ENCODE data around the gene PTCRA.
"Not testable (repeated sequence)": the region's sequence is repeated elsewhere in the genome, so short reads cannot be mapped to it uniquely, and the experiment has no call there.

The PTCRA gene

DNA sequence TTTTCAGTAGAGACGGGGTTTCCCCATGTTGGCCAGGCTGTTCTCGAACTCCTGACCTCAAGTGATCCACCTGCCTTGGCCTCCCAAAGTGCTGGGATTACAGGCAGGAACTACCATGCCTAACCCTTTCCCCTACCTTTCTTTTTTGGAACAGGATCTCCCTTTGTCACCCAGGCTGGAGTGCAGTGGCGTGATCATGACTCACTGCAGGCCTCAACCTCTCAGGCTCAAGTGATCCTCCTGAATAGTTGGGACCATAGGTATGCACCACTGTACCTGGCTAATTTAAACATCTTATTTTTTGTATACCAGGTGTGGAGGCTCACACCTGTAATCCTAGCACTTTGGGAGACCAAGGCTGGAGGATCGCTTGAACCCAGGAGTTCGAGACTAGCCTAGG is 25.5 kb downstream of the PTCRA start:
- not testable (repeated sequence) for DNase-seq (ENCODE audit: low spot score)

DNA sequence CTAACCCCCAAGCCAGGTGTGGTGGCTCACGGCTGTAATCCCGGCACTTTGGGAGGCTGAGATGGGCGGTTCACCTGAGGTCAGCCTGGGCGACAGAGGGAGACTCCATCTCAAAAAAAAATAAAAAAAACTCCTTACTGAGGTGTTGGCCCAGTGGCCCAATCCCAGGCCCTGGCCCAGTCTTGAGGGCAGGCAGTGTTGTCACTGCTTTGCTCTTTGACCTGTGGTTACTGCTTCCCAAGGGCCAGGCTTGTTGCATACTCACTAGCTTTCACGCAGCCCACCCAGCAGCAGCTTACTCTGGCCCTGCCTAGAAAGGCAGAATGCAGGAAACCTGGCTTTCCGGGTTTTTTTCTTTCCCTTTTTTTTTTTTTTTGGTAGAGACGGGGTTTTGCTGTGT is 26.6 kb downstream of the PTCRA start:
- DNase-seq (ENCODE audit: low spot score): no peak

DNA sequence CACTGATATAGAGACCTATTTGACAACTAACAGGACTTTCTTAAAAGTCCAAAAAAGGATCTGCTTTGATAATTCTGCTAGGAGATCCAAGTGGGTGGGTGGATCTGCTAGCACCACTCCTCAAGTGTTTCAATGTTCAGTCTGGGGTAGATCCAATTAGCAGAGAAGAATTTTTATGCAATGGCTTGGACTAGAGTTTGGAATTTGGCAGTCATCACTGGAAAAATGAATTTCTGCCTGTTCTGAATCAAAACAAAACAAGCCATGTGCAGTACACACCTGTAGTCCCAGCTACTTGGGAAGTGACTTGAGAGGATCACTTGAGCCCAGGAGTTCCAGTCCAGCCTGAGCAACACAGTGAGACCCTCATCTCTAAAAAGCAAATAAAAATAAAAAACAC is 32.1 kb downstream of the PTCRA start:
- DNase-seq (ENCODE audit: low spot score): no peak

DNA sequence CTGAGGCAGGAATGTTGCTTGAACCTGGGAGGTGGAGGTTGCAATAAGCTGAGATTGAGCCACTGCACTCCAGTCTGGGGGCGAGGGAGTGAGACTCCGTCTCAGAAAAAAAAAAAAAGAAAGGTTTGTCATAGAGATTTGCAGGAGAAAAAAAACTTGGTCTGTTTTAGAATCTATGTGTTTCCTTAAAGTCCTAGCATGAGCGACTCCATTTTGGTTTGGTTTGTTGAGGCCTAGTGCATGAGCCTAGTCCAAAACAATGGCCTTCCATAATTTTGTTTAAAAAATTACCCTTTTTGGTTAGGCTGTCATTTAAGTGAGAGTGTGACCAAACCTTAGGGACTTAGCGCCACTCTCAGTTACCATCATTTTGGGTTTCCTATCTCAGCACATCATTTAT is 36.5 kb downstream of the PTCRA start:
- DNase-seq (ENCODE audit: low spot score): no peak

DNA sequence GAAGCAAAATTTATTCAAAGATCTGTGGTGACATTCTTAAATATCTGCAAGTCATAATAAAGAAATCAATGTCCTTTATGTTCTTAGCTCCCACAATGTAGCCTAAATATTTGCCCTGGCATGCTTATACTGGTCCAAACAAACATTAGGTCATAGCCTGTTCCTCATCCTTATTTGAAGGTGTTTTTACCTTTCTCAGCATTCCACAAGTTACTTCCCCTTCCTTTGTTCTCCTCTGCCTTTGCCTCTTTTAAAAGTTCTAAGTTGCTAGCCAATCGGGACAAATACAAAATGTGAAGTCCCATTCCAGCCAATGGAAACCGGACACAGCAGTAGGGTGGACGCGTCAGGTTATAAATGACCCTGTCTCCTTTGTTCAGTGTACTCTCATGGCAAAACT is 38.6 kb downstream of the PTCRA start:
- DNase-seq (ENCODE audit: low spot score): not testable (repeated sequence)

DNA sequence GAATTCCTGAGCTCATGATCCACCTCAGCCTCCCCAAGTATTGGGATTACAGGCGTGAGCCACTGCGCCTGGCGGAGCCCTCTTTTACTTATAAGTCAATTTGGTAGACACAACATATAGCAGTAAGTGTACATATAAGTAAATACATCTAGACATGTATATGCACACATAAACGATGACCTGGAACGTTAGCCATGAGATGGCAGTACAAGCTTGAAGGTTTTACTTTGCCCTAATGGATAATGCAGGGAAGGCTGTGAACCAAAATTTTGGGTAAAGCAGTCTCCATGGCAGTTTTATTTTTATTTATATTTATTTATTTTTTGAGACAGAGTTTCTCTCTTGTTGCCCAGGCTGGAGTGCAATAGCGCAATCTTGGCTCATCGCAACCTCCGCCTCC is 42.3 kb downstream of the PTCRA start:
- DNase-seq (ENCODE audit: low spot score): no peak

DNA sequence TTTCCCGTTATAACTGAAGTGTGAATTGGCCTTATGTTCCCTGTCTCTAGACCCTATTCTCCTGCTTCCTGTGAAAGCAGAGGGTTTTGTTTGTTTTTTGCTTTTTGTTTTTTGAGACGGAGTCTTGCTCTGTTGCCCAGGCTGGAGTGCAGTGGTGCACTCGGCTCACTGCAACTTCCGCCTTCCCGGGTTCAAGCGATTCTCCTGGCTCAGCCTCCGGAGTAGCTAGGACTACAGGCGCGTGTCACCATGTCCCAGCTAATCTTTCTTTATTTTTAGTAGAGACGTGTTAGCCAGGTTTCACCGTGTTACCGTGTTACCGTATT is 44.0 kb downstream of the PTCRA start:
- no peak for DNase-seq (ENCODE audit: low spot score)

DNA sequence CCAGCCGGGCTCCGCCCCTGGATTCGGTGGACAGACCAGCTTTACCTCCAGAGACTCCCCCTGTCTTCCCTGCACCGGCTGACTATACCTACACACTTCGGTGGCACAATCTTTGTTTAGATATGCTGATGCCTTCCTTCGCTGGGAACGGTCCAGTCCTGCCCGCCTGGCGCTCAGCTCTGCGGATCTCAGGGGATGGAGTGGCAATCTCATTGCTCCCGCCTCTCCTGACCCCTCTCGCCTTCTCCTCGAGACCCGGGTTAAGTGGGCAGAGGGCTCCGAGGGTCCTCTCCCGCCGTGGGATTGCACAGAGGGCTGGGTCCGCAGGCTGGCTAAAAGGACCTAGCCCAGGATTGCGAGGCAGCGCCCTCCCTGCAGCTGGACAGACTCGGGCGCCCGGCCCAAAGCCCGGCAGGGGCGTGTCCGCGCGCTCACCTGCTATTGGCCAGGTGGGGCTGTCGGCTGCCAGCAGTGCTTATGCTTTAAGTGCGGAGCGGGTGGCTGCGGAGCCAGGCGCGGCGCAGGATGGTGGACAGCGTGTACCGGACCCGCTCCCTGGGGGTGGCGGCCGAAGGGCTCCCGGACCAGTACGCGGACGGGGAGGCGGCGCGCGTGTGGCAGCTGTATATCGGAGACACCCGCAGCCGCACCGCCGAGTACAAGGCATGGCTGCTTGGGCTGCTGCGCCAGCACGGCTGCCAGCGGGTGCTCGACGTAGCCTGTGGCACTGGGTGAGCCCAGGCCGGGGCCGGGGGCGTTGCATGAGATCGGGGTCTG is 44.6 kb downstream of the PTCRA start, which contains the start of gene GNMT:
Gene GNMT, plus strand, starts transcription at position 512 of the 777 bp plus-strand sequence. Its CDS starts 14 bp downstream, at position 526.
- DNase-seq (ENCODE audit: low spot score): peak; percentile 65

DNA sequence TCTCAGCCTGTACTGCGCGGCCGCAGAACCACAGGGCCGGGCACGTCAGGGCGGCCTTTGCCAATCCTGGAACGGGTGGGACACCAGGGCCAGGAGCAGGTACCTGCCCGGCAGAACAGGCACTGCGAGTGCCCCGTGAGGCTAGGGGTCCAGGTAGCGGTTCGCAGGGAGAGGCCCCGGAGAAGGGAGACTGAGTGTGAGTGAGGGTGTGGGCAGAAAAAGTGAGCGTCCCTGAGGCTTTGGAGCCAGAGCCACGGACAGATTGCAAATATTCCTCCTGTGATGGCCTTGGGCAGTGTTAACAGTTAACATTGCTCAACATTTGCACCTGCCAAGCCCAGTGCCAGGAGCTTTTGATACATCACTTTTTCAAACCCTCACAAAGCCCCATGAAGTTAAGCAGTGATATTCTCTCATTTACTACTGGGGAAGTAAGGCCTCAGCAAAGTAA is 45.2 kb downstream of the PTCRA start:
- peak; percentile 6 for DNase-seq (ENCODE audit: low spot score)

DNA sequence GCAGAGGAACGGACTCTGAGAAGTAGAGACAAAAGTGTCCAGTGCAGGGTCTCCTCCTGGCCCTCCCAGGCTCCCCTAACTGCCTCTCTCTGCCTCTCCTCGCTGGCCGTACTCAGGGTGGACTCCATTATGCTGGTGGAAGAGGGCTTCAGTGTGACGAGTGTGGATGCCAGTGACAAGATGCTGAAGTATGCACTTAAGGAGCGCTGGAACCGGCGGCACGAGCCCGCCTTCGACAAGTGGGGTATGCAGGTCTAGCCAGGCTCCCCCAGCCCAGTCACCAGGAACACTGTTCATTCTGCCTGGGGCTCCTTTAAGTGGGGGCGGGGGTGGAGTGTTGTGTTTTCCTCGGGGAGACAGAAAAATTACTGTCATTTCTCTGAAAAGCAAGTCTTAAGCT is 46.2 kb downstream of the PTCRA start:
- no peak for DNase-seq (ENCODE audit: low spot score)

DNA sequence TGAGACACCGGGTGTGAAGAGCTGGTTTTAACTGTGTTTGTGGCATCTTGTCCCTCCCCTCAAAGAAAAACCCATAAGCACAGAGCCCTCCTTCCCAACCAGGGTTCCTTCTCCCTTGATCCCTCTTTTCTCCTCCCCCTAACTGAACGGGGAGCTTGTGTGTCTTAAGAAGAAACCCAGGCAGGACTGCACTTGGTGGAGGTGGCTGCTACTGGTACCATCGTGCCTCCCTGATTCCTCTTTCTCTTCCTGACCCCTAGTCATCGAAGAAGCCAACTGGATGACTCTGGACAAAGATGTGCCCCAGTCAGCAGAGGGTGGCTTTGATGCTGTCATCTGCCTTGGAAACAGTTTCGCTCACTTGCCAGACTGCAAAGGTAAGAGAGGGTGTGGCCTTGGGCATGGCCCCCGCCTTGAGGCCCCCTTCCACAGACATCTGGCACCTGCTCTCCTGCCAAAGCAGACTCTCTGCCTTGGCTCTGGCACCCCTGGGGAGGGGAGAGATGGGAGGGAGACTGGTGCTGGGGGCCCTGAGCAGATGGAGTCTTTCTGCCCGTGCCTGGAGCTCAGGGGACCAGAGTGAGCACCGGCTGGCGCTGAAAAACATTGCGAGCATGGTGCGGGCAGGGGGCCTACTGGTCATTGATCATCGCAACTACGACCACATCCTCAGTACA is 46.8 kb downstream of the PTCRA start:
- no peak for DNase-seq (ENCODE audit: low spot score)

DNA sequence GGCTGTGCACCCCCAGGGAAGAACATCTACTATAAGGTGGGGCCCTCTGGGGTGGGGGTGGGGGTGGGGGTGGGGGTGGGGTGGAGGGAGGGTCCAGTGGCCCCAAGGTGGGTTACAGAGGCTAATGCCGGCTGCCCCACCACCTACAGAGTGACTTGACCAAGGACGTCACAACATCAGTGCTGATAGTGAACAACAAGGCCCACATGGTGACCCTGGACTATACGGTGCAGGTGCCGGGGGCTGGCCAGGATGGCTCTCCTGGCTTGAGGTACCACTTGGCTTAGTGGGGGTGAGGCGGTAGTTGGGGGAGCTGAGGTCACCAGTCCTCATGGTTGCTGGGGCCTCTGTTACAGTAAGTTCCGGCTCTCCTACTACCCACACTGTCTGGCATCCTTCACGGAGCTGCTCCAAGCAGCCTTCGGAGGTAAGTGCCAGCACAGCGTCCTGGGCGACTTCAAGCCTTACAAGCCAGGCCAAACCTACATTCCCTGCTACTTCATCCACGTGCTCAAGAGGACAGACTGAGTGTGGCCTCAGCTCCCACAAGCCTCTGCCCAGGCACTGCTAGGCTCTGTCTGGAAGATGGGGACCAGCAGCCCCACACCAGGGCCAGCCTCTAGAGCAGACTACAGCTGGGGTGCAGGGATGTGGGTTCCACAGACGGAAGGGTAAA is 47.5 kb downstream of the PTCRA start:
- DNase-seq (ENCODE audit: low spot score): no peak

DNA sequence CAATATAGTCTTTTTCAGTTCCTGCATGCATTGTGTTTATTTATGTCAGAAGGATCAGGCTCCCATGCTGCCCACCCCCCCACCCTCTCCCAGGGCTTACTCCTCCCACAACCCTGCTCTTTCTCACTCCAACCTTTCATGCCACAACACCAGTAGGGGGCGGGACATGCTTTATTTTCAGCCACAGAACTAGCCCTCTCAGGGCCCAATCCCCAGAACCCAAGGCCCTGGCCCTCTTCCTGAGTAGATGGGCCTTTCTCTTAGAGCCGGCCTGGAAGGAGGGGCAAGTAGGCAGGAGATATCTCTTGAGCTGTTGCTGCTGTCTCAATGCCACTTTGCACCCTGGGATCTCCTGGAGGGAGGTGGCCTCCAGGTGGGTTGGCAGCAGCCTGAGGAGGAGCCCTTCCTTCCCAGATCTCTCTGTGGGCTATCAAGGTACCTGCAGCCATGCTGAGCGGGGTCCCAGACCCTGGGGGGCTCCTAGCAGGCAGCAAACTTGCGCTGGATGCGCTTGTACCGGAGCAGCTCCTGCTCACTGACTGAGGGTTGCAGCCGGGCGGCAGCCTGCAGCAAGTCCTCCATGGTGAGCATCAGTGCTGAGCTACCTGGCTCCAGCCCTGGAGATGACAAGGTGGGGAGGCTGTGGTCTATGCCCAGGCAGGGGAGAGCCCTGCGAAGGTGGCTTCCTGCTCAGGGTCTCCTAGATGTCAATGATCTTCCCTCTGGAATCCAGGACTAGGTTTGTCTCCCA is 48.2 kb downstream of the PTCRA start:
- DNase-seq (ENCODE audit: low spot score): peak; percentile 55

DNA sequence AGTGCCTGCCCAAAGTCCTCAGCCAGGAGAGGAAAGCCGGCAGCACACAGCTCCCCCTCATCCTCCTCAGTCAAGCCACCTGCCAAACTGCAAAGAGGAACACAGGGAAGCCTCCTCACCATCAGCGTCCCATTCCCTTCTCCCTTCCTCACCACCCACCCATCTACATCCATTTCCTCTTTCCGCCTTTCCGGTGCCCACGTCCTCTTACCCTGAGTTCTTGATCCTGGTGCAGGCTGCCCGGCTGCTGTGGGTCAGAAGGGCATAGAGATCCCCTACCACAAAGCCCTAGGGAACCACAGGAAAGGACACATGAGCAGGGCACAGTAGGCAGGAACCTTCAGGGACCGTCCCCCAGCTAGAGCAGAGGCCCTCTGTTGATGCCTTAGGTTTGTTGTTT is 50.7 kb downstream of the PTCRA start:
- DNase-seq (ENCODE audit: low spot score): no peak

DNA sequence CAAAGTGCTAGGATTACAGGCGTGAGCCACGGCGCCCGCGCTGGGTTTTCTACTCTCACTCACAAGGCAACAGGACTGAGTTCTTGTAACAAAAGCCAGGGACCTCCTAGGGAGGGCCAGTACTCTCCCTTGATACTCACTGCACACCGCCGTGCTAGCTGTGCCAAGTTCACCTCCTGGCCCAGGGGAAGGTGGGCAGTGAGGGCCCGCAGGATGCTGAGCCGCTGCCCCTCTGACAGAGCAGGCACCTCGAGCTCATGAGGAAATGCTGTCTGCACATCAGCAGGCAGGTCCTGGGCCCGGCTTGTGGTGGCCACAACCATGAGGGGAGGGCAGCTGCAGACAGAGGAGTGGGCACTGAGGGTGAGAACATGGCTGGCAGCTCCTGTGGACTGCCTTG is 51.4 kb downstream of the PTCRA start:
- DNase-seq (ENCODE audit: low spot score): no peak

DNA sequence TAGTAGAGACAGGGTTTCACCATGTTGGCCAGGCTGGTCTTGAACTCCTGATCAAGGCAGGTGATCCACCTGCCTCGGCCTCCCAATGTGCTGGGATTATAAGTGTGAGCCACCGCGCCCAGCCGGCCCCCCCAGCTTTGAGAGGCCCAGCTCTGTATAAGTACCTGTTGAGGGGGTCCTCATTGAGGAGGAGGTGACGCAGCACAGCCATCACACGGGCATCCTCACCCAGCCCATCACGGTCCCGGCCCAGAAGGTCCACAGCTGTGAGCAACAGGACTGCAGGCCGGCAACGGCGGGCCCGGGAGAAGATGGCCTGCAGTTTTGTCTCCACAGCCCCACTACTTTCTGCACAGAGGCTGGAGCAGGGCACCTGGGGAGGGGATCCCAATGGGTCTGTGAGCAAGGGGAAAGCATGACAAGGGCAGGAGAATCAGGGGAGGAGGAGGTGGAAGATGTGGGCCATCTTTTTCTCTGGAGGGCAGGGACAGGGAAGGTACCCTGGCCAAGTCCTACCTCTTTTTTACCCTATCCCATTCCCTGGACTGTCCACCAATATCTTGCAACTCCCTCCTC is 52.4 kb downstream of the PTCRA start:
- peak; percentile 0 for DNase-seq (ENCODE audit: low spot score)

DNA sequence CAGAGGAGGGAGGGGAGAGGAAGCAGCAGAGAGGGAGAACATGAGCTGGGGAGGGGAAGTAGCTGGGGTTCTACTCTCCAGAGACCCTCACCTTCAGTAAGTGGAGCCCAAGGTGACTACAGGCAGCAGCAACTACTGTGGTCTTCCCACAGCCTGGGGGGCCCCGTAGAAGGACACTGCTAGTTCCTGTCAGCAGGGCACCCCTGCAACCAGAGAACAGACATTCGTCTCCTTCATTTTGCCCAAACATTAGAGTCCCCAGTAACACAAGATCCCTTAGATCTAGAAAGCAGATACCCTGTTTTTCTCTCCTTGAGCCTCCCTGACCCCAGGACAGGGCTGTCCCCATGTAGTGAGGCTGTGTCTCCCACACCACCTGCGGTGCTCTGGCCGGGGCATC is 52.9 kb downstream of the PTCRA start:
- peak; percentile 1 for DNase-seq (ENCODE audit: low spot score)

DNA sequence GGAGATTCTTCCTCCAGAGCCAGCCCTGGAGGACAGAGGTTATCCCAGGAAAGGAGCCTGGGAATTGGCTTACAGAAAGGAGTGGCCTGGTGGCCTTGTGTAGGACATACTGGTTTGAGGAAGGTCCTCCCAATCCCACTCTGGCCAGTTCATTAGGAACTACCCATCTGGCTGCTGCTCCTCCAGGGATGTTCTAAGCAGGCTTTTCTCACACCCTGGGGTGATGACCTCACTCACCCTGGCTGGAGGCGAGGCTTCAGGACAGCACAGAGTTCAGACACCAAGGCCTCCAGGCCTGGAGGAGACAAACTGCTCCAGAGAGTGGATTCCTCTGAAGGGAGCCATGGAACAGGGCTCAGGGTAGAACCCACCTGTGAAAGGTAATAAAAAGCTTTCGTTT is 53.6 kb downstream of the PTCRA start:
- DNase-seq (ENCODE audit: low spot score): peak; percentile 10

DNA sequence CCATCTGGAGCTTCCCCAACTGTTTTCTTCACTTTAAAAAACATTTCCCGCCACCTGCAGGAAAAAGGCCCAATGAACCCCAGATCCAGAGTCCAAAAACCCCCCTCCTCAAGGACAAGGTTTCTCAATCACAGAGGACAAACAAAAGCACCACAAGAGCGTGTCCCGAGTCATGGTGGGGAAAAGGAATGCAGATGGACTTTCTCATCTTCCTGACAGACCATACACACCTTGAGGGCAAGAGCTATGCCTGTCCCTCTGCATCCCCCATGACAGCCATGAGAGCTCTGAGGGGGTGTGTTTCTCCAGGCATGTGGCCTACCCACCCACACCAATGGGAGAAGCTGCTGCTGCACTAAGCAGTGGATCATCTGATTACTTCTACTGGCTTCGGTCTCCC is 54.1 kb downstream of the PTCRA start:
- peak; percentile 2 for DNase-seq (ENCODE audit: low spot score)

DNA sequence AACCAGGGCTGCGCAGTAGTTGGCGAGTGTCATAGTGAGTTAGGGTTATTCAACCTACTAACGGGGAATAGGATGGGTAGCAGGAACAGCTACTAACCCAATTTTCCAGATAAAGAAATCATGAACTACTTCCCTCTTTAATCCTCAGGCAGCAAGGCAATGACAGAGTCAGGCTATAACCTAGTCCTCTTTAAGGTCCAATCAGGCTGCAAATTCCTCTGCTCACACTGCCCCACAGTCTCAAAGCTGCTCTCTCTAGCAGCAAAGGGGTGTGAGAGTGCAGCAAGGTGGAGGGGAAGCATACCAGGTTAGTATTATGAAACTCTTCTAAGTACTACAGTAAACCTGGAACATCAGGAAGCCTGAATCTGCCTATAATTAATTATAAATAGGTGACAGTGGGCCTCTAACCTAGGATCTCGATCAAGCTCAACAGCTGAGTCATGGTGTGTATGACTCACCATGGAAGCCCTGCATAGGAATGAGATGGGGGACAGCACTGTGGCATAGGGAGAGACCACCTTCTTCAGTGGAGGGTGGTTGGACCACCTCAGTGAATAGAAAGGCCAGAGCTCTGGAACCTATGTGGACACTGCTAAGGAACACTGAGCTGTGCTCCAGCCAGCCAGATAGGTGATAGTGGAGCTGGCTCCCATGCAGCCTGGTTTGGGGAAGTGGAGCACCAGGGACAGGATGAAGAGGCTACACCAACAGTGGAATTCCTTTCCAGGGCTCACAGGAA is 55.2 kb downstream of the PTCRA start:
- peak; percentile 35 for DNase-seq (ENCODE audit: low spot score)

DNA sequence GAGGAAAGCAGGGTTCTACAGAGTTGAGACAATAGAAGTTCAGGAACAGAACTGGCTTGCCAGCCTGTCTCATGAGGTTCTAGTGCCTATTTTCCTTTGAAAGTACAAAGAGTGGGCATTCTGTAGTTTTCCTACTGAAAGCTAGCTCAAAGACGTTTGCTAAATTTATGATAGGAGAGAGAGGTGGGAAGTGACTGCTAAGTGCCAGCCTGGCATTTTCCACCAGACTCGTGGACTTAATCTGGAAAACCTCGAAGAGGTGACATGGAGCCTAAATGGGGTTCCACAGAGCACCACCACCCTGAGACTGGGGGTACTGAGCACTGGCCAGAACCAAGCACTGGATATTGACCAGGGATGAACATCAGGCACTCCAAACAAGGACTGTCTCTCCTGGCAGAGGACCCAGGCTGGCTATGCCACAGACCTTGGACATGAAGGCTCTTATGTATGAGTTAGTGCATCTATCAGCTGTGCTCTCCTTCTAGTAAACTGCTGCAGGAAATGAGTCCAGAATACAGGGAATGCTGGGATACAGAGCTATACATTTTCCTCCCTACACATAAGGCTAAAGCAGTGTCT is 56.0 kb downstream of the PTCRA start:
- DNase-seq (ENCODE audit: low spot score): no peak
